HepG2 (cell line): Measurements from ENCODE around the gene LHX1. TPM values are rescaled to one million over a fixed set of nuclear protein-coding genes. Genes with fewer than 3 reads are reported as not detected.

ENCODE experiments used
- ATAC-seq: fragments of 200-7000 bp; cut with Tn5 transposase; 3 replicates; pipeline ENCODE4 v1.9.1; 2020; ENCODE audit warnings: mild to moderate bottlenecking, moderate library complexity
- BruUV-seq: library from RNA; stranded (reverse); fragments of 400-500 nt; replicated peaks from 2 replicates; lab custom pipeline; 2021; lab: Mats Ljungman, UMichigan
- CTCF ChIA-PET: fragments of 300-600 bp; formaldehyde crosslinking; extraction: SDS; loops from one replicate; lab custom pipeline; 2021; ENCODE audit warnings: low total read pairs, inconsistent platforms, low intra/inter-chr PET ratio; lab: Yijun Ruan, JAX
- POLR2A ChIA-PET: fragments of 350-600 bp; sonication (Branson Sonifier 250); formaldehyde crosslinking; loops from one replicate; lab custom pipeline; 2020; ENCODE audit warnings: antibody characterized with exemption, inconsistent platforms; lab: Yijun Ruan, JAX
- DNase-seq: peaks from one replicate; pipeline ENCODE4 v3.0.0-alpha.2; 2015; ENCODE audit warnings: low spot score
- FAIRE-seq: peaks from 3 replicates; lab custom pipeline; 2011; peaks lifted over from hg19 to GRCh38; lab: Jason Lieb, UNC
- H2AFZ ChIP-seq: one replicate; pipeline ENCODE4 v1.6.1; 2011; ENCODE audit warnings: low read length, inconsistent platforms
- H3K27ac ChIP-seq: fragments of 300-600 bp; 3 replicates; pipeline ENCODE4 v1.8.0; 2011; ENCODE audit warnings: mixed run types, mild to moderate bottlenecking, mixed read lengths, low read length, inconsistent platforms; ENCODE audit not compliant: insufficient read depth; ENCODE audit errors: extremely low read length
- H3K27me3 ChIP-seq, 2 experiments: fragments of 200-600 bp in 1 of 2; 2 replicates in 1 of 2; 3 replicates in 1 of 2; pipeline versions ENCODE4 v1.6.0 to v1.8.0; 2011; ENCODE audit warnings: low read length in 2 of 2, mild to moderate bottlenecking in 2 of 2, moderate library complexity in 2 of 2, inconsistent platforms in 1 of 2; ENCODE audit not compliant: insufficient read depth in 2 of 2, control insufficient read depth in 1 of 2
- H3K36me3 ChIP-seq, 2 experiments: fragments of 200-600 bp in 1 of 2; replicated peaks in 1 of 2; 2 replicates in 1 of 2; 3 replicates in 1 of 2; pipeline versions ENCODE4 v1.5.1 to v1.8.0; 2011; ENCODE audit warnings: low read length in 2 of 2, inconsistent platforms in 1 of 2; ENCODE audit not compliant: insufficient read depth in 2 of 2, control insufficient read depth in 1 of 2
- H3K4me1 ChIP-seq: 2 replicates; pipeline ENCODE4 v1.5.1; 2012; ENCODE audit warnings: low read length, inconsistent platforms; ENCODE audit not compliant: insufficient read depth
- H3K4me2 ChIP-seq: 2 replicates; pipeline ENCODE4 v1.6.0; 2011; ENCODE audit warnings: low read depth, low read length, inconsistent platforms
- H3K4me3 ChIP-seq, 3 experiments: fragments of 200-600 bp in 1 of 3; sonication (generic), shearing (Covaris generic) in 1 of 3; replicated peaks in 1 of 3; 2 replicates each; pipeline ENCODE4 v1.5.1; 2011 to 2016; ENCODE audit warnings: low read length in 3 of 3, inconsistent platforms in 2 of 3, low read depth in 2 of 3, mild to moderate bottlenecking in 2 of 3, control low read depth in 1 of 3, mixed read lengths in 1 of 3; ENCODE audit not compliant: insufficient read depth in 1 of 3
- H3K79me2 ChIP-seq: one replicate; pipeline ENCODE4 v1.6.1; 2011; ENCODE audit warnings: low read length, inconsistent platforms; ENCODE audit not compliant: insufficient read depth
- H3K9ac ChIP-seq: 2 replicates; pipeline ENCODE4 v1.6.0; 2011; ENCODE audit warnings: mild to moderate bottlenecking, low read depth, low read length, inconsistent platforms; ENCODE audit not compliant: insufficient read depth
- H3K9me3 ChIP-seq: 2 replicates; pipeline ENCODE4 v1.5.1; 2012; ENCODE audit warnings: mild to moderate bottlenecking, low read length
- H4K20me1 ChIP-seq: 2 replicates; pipeline ENCODE4 v1.6.0; 2011; ENCODE audit warnings: inconsistent platforms, mild to moderate bottlenecking, low read length, moderate library complexity; ENCODE audit not compliant: insufficient read depth
- AHR ChIP-seq: IDR thresholded peaks from 2 replicates; pipeline ENCODE4 v1.6.1; 2018; ENCODE audit warnings: missing genetic modification reagents, missing compliant biosample characterization
- ARHGAP35 ChIP-seq: sonication (generic); formaldehyde crosslinking; IDR thresholded peaks from 2 replicates; pipeline ENCODE4 v1.9.0; 2022; ENCODE audit warnings: mild to moderate bottlenecking, inconsistent platforms, moderate library complexity, missing genetic modification reagents, borderline replicate concordance
- CEBPB ChIP-seq: IDR thresholded peaks from 2 replicates; pipeline ENCODE4 v1.6.1; 2011; ENCODE audit warnings: low read depth, low read length, improper control_type of control experiment, borderline replicate concordance
- FOXO1 ChIP-seq: sonication (generic); formaldehyde crosslinking; IDR thresholded peaks from 2 replicates; pipeline ENCODE4 v1.4.0; 2020; ENCODE audit warnings: missing genetic modification reagents
- HOXA3 ChIP-seq: sonication (generic); formaldehyde crosslinking; IDR thresholded peaks from 2 replicates; pipeline ENCODE4 v1.5.0; 2020; ENCODE audit warnings: missing genetic modification reagents
- SRSF4 ChIP-seq: fragments of 200-400 bp; formaldehyde crosslinking; IDR thresholded peaks from one replicate; pipeline ENCODE4 v1.6.1; 2018; ENCODE audit warnings: mild to moderate bottlenecking, low read depth, low read length, moderate library complexity; ENCODE audit not compliant: poor library complexity, severe bottlenecking
- TSC22D2 ChIP-seq: sonication (generic); formaldehyde crosslinking; IDR thresholded peaks from 2 replicates; pipeline ENCODE4 v1.5.1; 2020; ENCODE audit warnings: missing genetic modification reagents, mild to moderate bottlenecking, borderline replicate concordance
- YEATS4 ChIP-seq: sonication (generic); formaldehyde crosslinking; IDR thresholded peaks from 2 replicates; pipeline ENCODE4 v1.4.0; 2020; ENCODE audit warnings: missing genetic modification reagents, borderline replicate concordance
- ZNF75D ChIP-seq: sonication (generic); formaldehyde crosslinking; IDR thresholded peaks from 2 replicates; pipeline ENCODE4 v1.8.1; 2023; ENCODE audit warnings: missing genetic modification reagents, mild to moderate bottlenecking, borderline replicate concordance
- ZNF761 ChIP-seq: sonication (generic); formaldehyde crosslinking; conservative IDR thresholded peaks from 2 replicates; pipeline ENCODE4 v1.4.0; 2020; ENCODE audit warnings: mild to moderate bottlenecking, missing genetic modification reagents
- ZNF850 ChIP-seq: sonication (generic); formaldehyde crosslinking; conservative IDR thresholded peaks from 2 replicates; pipeline ENCODE4 v1.9.0; 2021; ENCODE audit warnings: mild to moderate bottlenecking, missing genetic modification reagents
- ZUFSP ChIP-seq: sonication (generic); formaldehyde crosslinking; IDR thresholded peaks from 2 replicates; pipeline ENCODE4 v1.9.0; 2021; ENCODE audit warnings: missing genetic modification reagents, mild to moderate bottlenecking, borderline replicate concordance
- WGBS: methylation state at CpG from one replicate; pipeline ENCODE4 v1.1.6; 2017; ENCODE audit warnings: low lambda C conversion rate; 5-methylcytosine and 5-hydroxymethylcytosine counted together
- in situ Hi-C: cut with HindIII; loops from 2 replicates; pipeline ENCODE4 v1.10.0; 2017; ENCODE audit warnings: low pct_unique_long_range_greater_than_20kb; ENCODE audit not compliant: extremely low pct_ligation_motif_present
- intact Hi-C: fragments of 100-400 bp; cut with micrococcal nuclease; formaldehyde crosslinking; loops from one replicate; pipeline ENCODE4 v1.10.0; 2022; ENCODE audit not compliant: unreplicated experiment
- polyA plus RNA-seq, 8 experiments: library from polyadenylated mRNA; depleted of rRNA in 3 of 8; stranded (reverse) in 7 of 8; unstranded in 1 of 8; fragments of >200 nt; fragmentation: Illumina TruSeq in 4 of 8; extraction: Trizol in 4 of 8; gene quantifications; 2 replicates each; pipeline versions ENCODE4 v1.2.1 to v1.2.3, GENCODE V29; 2011 to 2016; ENCODE audit warnings: low read depth in 4 of 8, missing spikeins in 1 of 8, mixed read lengths in 1 of 8; ENCODE audit not compliant: insufficient read depth in 1 of 8
- total RNA-seq, 5 experiments: library from RNA; depleted of rRNA; stranded (reverse); fragments of >200 nt; fragmentation: Illumina TruSeq; extraction: Trizol; gene quantifications; 2 replicates each; pipeline ENCODE4 v1.2.3, GENCODE V29; 2016; ENCODE audit warnings: low read depth in 1 of 5
- TF ChIP-seq, protein P1 (sequence below): sonication (generic); formaldehyde crosslinking; conservative IDR thresholded peaks from 2 replicates; pipeline ENCODE4 v1.4.0; 2020; ENCODE audit warnings: missing genetic modification reagents
- TF ChIP-seq, protein P2 (sequence below): sonication (generic); formaldehyde crosslinking; IDR thresholded peaks from 2 replicates; pipeline ENCODE4 v1.5.0; 2020; ENCODE audit warnings: mild to moderate bottlenecking, missing genetic modification reagents

LHX1 gene
- total and polyA plus RNA-seq, 2 of the 13 experiments (the other 11 are each of a cell fraction or from before 2014, with no cell fraction given), result not detected

GRCh38 chr17:36947922-36948716 is 10.8 kb downstream of the LHX1 start (continued):
- TF ChIP-seq YEATS4, result no peak
- TF ChIP-seq HOXA3 (CRISPR knock-in tag), result no peak
- peak; percentile 93; the same call in 1 of the 2 replicates for TF ChIP-seq ZNF75D (CRISPR knock-in tag)
- peak; percentile 73 for TF ChIP-seq CEBPB
- TF ChIP-seq ZNF850 (CRISPR knock-in tag), result 0 out of 2 replicates have a peak, but pooled peaks have one; percentile 1
- TF ChIP-seq SRSF4, result no peak
- TF ChIP-seq, protein P1, sequence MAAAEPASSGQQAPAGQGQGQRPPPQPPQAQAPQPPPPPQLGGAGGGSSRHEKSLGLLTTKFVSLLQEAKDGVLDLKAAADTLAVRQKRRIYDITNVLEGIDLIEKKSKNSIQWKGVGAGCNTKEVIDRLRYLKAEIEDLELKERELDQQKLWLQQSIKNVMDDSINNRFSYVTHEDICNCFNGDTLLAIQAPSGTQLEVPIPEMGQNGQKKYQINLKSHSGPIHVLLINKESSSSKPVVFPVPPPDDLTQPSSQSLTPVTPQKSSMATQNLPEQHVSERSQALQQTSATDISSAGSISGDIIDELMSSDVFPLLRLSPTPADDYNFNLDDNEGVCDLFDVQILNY (CRISPR knock-in tag), result no peak
- TF ChIP-seq ARHGAP35 (CRISPR knock-in tag), result no peak
- no peak for TF ChIP-seq FOXO1
- TF ChIP-seq, all 625 proteins: peak for 5

GRCh38 chr17:36948717-36949460 is 11.6 kb downstream of the LHX1 start, which contains the start of gene AATF:
TSS of gene AATF (plus strand) at chr17:36948954. CDS start at chr17:36949126, 172 bp downstream.
- Histone ChIP-seq H3K4me1 (peaks cover 40% of the 10 kb centered on the region), H2AFZ (peak within 1 kb of the TSS; percentile 17), H3K9me3 (no peaks in the 10 kb centered on the region), H3K4me3 (peak within 1 kb of the TSS; percentile 71 to 88 (median 81)), H3K79me2 (peaks cover 16% of the 10 kb centered on the region), H3K27me3 (peaks cover 0 to 37% of the 10 kb centered on the region in 2 experiments; a peak in 4 of 5 replicates), H3K27ac (peak within 1 kb of the TSS; percentile 81), H3K4me2 (peak within 1 kb of the TSS; percentile 93), H4K20me1 (no peaks in the 10 kb centered on the region; the same call in 1 of the 2 replicates), H3K9ac (peak within 1 kb of the TSS; percentile 83), H3K36me3 (peaks cover 9 to 22% of the 10 kb centered on the region in 2 experiments)
- ATAC-seq (peak; percentile 95), DNase-seq (peak; percentile 90), FAIRE-seq (no peak)
- BruUV-seq, result TSS peak; percentile 58
- in situ Hi-C loops (no loop called here), intact Hi-C loops (no loop called here)
- POLR2A ChIA-PET, result interaction anchor here (1.0 to 1.1 kb wide), 5 partner anchors 11 to 27 kb away, joined by 3 to 7 read pairs (median 3); partner anchors contain the start of gene LHX1
- CTCF ChIA-PET, result no interaction called here
- WGBS, result 2% methylated on average over 41 of the region's 90 CpGs
- TF ChIP-seq HOXA3 (CRISPR knock-in tag) (peak; percentile 94), TSC22D2 (CRISPR knock-in tag) (peak; percentile 76), ZNF761 (CRISPR knock-in tag) (peak; percentile 73; the same call in 1 of the 2 replicates), AHR (CRISPR knock-in tag) (peak; percentile 95; the same call in 1 of the 2 replicates), ZUFSP (CRISPR knock-in tag) (no peak)
- TF ChIP-seq, protein P2, sequence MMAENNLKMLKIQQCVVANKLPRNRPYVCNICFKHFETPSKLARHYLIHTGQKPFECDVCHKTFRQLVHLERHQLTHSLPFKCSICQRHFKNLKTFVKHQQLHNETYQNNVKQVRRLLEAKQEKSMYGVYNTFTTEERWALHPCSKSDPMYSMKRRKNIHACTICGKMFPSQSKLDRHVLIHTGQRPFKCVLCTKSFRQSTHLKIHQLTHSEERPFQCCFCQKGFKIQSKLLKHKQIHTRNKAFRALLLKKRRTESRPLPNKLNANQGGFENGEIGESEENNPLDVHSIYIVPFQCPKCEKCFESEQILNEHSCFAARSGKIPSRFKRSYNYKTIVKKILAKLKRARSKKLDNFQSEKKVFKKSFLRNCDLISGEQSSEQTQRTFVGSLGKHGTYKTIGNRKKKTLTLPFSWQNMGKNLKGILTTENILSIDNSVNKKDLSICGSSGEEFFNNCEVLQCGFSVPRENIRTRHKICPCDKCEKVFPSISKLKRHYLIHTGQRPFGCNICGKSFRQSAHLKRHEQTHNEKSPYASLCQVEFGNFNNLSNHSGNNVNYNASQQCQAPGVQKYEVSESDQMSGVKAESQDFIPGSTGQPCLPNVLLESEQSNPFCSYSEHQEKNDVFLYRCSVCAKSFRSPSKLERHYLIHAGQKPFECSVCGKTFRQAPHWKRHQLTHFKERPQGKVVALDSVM (CRISPR knock-in tag), result peak; percentile 79; the same call in 1 of the 2 replicates
